Muscle layer of colon (tissue), 2 donors: ENCODE measurements around the gene RRAS2.

ENCODE experiments used
- H3K27ac ChIP-seq: one replicate; pipeline ENCODE4 v1.7.0; 2013; ENCODE audit warnings: low read depth, mild to moderate bottlenecking, low read length, moderate library complexity
- H3K27me3 ChIP-seq, 2 donors: one replicate each; pipeline ENCODE4 v1.7.0; 2013; ENCODE audit warnings: low read length in 2 of 2, mild to moderate bottlenecking in 2 of 2; ENCODE audit not compliant: insufficient read depth in 2 of 2, control insufficient read depth in 1 of 2
- H3K36me3 ChIP-seq: one replicate; pipeline ENCODE4 v1.7.0; 2013; ENCODE audit warnings: mild to moderate bottlenecking, low read length; ENCODE audit not compliant: insufficient read depth
- H3K4me1 ChIP-seq: one replicate; pipeline ENCODE4 v1.7.0; 2013; ENCODE audit warnings: mild to moderate bottlenecking, low read length; ENCODE audit not compliant: insufficient read depth
- H3K4me3 ChIP-seq, 2 donors: one replicate each; pipeline ENCODE4 v1.7.0; 2013; ENCODE audit warnings: low read length in 2 of 2, low read depth in 1 of 2, mild to moderate bottlenecking in 1 of 2, moderate library complexity in 1 of 2
- H3K9ac ChIP-seq: one replicate; pipeline ENCODE4 v1.7.0; 2013; ENCODE audit warnings: low read length
- H3K9me3 ChIP-seq: one replicate; pipeline ENCODE4 v1.7.0; 2013; ENCODE audit warnings: mild to moderate bottlenecking, low read length
- donor health status: abdominal sarcoma.
- donor health status: Adenocarcinoma of cecum.

The RRAS2 gene

DNA sequence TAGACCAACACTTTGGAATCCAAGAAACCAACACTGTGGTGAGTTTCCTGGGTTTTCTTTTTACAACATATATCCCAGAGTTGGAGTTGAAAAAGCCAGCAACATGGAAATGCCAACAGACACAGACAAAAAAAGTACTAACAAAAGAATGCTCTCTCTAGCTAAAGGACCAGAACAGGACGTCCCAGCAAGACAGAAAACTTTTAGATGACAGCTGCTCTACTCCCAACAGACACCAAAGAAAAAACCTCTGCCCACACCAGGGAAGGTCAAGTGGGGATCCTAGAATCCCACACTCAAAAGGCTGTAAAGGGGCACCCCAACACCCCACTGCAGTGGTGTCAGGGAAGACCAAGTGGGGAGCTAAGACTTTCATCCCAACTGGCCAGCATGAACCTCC is 23.3 kb downstream of the RRAS2 start:
- Histone ChIP-seq H3K36me3 (no peaks in the 10 kb centered on the region), H3K4me3 (no peak overlapping the region), H3K9ac (no peak overlapping the region), H3K27ac (no peak overlapping the region), H3K9me3 (no peaks in the 10 kb centered on the region), H3K27me3 (no peaks in the 10 kb centered on the region), H3K4me1 (no peaks in the 10 kb centered on the region)

DNA sequence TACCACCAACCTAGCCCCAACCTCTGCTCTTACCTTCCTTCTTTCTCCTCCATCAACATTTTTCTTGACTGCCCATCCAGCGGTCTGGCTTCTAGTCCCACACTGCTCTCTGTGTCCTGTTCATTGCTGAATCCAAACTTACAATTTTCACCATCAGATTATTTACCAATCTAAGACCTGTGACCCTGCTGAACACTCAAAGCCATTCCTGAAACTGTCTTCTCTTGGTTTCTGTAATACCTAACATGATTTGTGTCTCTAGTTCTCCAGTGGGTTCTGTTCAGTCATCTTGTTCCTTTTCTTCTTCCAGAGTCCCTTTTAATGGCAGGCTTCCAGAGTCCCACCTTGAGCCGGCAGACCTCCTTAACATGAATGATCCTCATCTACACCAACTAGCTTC is 24.1 kb downstream of the RRAS2 start:
- Histone ChIP-seq H3K4me1 (no peaks in the 10 kb centered on the region), H3K36me3 (no peaks in the 10 kb centered on the region), H3K27ac (no peak overlapping the region), H3K27me3 (no peaks in the 10 kb centered on the region), H3K9me3 (no peaks in the 10 kb centered on the region), H3K4me3 (no peak overlapping the region), H3K9ac (no peak overlapping the region)

- Histone ChIP-seq H3K27ac (no peak overlapping the region), H3K36me3 (no peaks in the 10 kb centered on the region), H3K9ac (no peak overlapping the region), H3K4me1 (no peaks in the 10 kb centered on the region), H3K4me3 (no peak overlapping the region), H3K9me3 (no peaks in the 10 kb centered on the region), H3K27me3 (no peaks in the 10 kb centered on the region)
Measured at GRCh38 chr11:14334192-14334591, 24.8 kb downstream of the RRAS2 start.

DNA sequence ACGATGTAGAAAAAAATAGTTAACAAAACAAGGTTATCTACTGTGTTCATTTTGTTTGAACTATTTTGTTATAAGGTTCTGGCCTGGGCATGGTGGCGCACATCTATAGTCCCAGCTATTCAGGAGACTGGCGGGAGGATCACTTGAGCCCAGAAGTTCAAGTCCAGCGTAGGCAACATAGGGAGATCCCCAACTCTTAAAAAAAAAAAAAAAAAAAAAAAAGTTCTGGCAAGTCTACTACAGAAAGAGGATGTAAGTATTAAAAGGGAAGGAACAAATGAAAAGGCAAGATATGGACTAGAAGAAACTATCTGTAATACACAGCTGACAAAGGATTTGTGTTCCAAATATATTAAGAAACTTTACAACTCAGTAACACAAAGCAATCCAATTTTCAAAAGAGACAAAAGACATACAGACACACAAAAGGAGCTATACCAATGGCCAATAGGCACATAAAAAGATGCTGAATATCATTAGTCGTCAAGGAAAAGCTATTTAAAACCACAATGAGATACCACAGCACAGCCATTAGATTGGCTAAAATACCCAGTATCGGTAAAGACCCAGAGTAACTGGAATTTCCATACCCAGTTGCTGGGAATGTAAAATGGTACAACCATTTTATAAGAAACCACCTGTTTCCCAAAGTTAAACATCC is 27.4 kb downstream of the RRAS2 start:
- Histone ChIP-seq H3K36me3 (no peaks in the 10 kb centered on the region), H3K4me1 (no peaks in the 10 kb centered on the region), H3K9me3 (no peaks in the 10 kb centered on the region), H3K4me3 (no peak overlapping the region), H3K9ac (no peak overlapping the region), H3K27me3 (no peaks in the 10 kb centered on the region), H3K27ac (no peak overlapping the region)

DNA sequence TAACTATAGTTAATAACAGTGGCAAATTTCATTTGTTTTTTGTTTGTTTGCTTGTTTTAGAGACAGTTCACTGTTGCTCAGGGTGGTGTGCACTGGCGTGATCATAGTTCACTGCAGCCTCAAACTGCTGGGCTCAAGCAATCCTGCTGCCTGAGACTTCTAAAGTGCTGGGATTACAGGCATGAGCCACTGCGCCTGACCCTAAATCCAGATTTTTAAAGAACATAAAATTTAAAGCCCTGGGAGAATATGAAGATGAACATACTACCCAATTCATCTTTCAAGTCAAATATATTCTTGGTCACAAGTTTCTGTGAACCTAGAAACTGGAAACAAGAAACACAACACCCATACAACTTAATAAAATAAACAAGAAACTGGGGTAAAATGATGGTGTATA is 28.1 kb downstream of the RRAS2 start:
- Histone ChIP-seq H3K27me3 (no peaks in the 10 kb centered on the region), H3K27ac (no peak overlapping the region), H3K9me3 (no peaks in the 10 kb centered on the region), H3K4me3 (no peak overlapping the region), H3K4me1 (no peaks in the 10 kb centered on the region), H3K9ac (no peak overlapping the region), H3K36me3 (no peaks in the 10 kb centered on the region)

DNA sequence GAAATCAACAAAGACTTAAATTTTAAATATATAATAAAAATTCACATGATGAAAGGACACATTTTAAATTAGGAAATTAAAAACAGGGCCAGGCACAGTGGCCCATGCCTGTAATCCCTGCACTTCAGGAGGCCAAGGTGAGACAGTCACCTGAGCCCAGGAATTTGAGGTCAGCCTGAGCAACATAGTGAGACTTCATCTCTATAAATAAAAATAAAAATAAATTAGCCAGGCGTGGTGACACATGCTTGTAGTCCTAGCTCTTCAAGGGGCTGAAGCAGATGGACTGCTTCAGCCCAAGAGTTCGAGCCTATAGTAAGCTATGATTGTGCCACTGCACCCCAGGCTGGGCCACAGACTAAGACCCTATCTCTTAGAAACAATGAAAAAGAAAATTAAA is 29.3 kb downstream of the RRAS2 start:
- Histone ChIP-seq H3K27ac (no peak overlapping the region), H3K9ac (no peak overlapping the region), H3K4me1 (no peaks in the 10 kb centered on the region), H3K9me3 (no peaks in the 10 kb centered on the region), H3K27me3 (no peaks in the 10 kb centered on the region), H3K36me3 (no peaks in the 10 kb centered on the region), H3K4me3 (no peak overlapping the region)

DNA sequence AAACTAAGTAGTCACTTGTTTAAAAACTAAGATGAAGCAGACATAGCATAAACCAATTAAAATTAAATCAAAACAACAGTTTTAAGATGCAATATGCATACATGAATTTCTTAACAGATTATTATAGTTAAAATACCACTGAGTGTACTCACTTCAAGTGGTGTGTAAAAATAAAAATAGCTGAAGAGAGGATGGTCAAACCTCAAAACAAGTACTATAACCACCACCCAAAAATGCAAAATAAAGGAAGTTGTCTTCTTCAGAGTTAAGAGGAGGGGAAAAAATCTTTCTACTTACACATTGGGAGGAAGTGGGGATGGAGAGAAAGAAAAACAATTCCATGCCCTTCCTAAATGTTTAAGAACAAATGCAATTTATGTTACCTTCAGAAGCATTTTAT is 31.9 kb downstream of the RRAS2 start:
- no peaks in the 10 kb centered on the region for H3K9me3 ChIP-seq
- H3K9ac ChIP-seq = no peak overlapping the region
- no peaks in the 10 kb centered on the region for H3K4me1 ChIP-seq
- H3K27ac ChIP-seq = no peak overlapping the region
- H3K4me3 ChIP-seq = no peak overlapping the region
- no peaks in the 10 kb centered on the region for H3K36me3 ChIP-seq
- H3K27me3 ChIP-seq = no peaks in the 10 kb centered on the region

DNA sequence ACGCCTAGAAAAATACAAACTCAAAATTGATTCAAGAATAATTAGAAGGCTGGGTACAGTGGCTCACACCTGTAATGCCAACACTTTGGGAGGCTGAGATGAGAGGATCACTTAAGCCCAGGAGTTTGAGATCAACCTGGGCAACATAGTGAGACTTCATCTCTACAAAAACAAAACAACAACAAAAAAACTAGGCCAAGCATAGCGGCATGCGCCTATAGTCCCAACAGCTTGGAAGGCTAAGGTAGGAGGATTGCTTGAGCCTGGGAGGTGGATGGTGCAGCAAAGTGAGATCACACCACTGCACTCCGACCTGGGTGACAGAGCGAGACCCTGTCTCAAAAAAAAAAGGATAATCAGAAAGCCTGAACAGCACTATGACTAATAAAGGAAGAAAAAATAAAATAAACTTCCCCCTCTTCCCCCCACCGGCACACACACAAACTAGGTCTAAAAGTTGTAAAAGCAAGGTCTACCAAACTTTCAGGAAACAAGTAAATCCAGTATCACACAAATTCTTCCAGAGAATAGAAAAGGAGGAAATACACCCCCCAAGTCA is 35.8 kb downstream of the RRAS2 start:
- Histone ChIP-seq H3K27ac (no peak overlapping the region), H3K4me3 (no peak overlapping the region), H3K36me3 (no peaks in the 10 kb centered on the region), H3K4me1 (no peaks in the 10 kb centered on the region), H3K9me3 (no peaks in the 10 kb centered on the region), H3K27me3 (no peaks in the 10 kb centered on the region), H3K9ac (no peak overlapping the region)

DNA sequence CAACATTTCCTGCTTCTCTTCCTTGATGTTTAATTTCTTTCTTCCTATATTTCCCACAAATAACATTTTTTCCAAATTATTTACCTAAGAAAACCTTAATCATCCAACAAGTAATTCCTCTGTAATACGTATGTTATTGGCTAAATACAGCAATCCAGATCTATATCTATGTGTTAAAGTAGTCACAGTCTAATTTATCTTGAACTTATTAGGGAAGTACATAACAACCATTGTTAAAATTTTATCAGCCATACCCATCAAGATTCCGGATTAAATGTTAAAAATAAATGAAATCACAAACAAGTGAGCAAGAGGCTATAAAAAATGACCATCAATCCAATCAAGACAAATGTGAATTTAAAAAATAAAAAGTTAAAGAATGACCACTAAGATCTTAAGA is 36.5 kb downstream of the RRAS2 start:
- Histone ChIP-seq H3K27ac (no peak overlapping the region), H3K27me3 (no peaks in the 10 kb centered on the region), H3K4me1 (no peaks in the 10 kb centered on the region), H3K9ac (no peak overlapping the region), H3K36me3 (no peaks in the 10 kb centered on the region), H3K4me3 (no peak overlapping the region), H3K9me3 (no peaks in the 10 kb centered on the region)

GRCh38 chr11:14320020-14320419 is 39.0 kb downstream of the RRAS2 start:
- H3K9me3 ChIP-seq = no peaks in the 10 kb centered on the region

DNA sequence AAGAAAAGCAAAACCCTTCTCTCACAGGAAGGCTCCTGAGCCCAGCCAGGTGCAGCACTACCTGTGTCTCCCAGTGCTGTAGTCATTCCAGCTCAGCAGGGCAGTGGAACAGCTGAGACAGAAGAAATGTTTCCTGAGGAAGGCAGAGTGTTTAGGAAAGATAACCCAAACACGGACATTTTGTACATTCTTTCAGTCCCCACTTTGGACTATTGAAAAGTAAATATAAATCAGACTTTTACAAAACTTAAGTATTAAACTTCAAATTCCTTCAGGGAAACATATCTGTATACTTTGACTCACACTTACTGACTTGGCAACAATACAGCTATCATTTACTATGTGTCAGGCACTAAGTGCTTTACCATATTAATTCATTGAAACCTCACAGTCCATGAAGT is 40.4 kb downstream of the RRAS2 start:
- no peaks in the 10 kb centered on the region for H3K27me3 ChIP-seq
- H3K9me3 ChIP-seq = no peaks in the 10 kb centered on the region
- H3K36me3 ChIP-seq = no peaks in the 10 kb centered on the region
- no peak overlapping the region for H3K27ac ChIP-seq
- no peak overlapping the region for H3K9ac ChIP-seq
- H3K4me1 ChIP-seq = peaks cover 10% of the 10 kb centered on the region
- no peak overlapping the region for H3K4me3 ChIP-seq

More at GRCh38 chr11:14320020-14320419, 39.0 kb downstream of the RRAS2 start:
- Histone ChIP-seq H3K4me1 (peaks cover 5% of the 10 kb centered on the region), H3K36me3 (no peaks in the 10 kb centered on the region), H3K27ac (no peak overlapping the region), H3K9ac (no peak overlapping the region), H3K4me3 (no peak overlapping the region), H3K27me3 (no peaks in the 10 kb centered on the region)

DNA sequence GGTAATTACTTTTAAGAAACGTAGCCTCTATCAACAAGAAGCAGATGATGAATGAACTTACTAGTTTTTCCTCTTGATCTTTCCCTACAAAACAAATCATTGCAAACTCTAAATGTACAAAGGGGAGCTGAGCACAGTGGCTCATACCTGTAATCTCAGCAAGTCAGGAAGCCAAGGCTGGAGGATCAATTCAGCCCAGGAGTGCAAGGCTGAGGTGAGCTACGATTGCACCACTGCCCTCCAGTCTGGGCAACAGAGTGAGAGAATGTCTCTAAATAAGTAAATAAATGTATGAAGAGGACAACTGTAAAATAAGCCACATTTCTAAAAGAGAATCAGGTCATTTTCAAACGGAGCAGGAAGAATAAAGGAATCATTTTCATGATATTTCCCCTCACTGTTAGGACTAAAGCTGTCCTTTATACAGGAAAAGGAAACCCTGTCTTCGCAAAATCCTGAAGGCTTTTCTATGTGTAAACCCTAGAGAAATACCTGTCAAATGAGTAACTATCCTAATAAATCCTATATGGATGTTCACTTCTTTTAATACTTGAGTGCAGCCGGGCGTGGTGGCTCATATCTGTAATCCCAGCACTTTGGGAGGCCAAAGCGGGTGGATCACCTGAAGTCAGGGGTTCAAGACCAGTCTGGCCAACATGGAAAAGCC is 41.2 kb downstream of the RRAS2 start:
- Histone ChIP-seq H3K36me3 (no peaks in the 10 kb centered on the region), H3K4me3 (no peak overlapping the region), H3K27me3 (no peaks in the 10 kb centered on the region), H3K27ac (no peak overlapping the region), H3K9me3 (no peaks in the 10 kb centered on the region), H3K9ac (no peak overlapping the region), H3K4me1 (peaks cover 18% of the 10 kb centered on the region)
